Measurements from ENCODE around the gene EMC9.

- no peak for TF ChIP-seq CTCF (conservative IDR thresholded peaks at IDR 0.05; ENCODE audit: low read length)
- TF ChIP-seq EZH2phosphoT487 (IDR thresholded peaks at IDR 0.05; ENCODE audit: borderline replicate concordance) = no peak
Observed at GRCh38 chr14:24110523-24110922, 30.9 kb downstream of the EMC9 start.
